Measurements from ENCODE around the gene LSAMP. TPM values are rescaled to one million over a fixed set of nuclear protein-coding genes. Genes with fewer than 3 reads are reported as not detected.

The LSAMP gene
- polyA plus RNA-seq, 1 experiment, result 2.7 TPM

DNA sequence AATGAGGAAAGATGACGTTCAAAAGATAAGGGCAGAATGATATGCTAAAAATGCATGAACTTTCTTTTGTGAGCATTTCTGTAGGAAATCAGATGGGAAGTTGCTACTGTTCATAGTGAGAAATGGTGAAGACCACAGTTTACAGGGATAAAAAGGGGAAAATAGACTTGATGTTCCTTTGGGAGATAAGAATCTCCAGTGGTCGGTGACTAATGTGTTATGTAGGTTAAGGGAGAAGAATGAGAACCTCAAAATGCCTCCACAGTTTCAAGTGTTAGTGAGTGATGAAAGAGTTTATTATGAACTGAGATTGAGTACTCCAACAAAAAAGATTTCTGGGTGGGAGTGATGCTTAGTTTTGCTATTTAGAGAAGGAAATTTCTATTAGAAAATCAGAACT, 247.2 kb downstream of the LSAMP start:
- CTCF ChIA-PET, result no interaction called here
- no peak for DNase-seq (ENCODE audit: low read depth)
- no peaks in the 10 kb centered on the region for H3K27me3 ChIP-seq (ENCODE audit: control insufficient read depth, insufficient read depth, low read length)
- no peak overlapping the region for H3K4me3 ChIP-seq (ENCODE audit: low read depth, low read length)
- H3K36me3 ChIP-seq (ENCODE audit: control insufficient read depth, insufficient read depth, low read length), result no peaks in the 10 kb centered on the region
- POLR2A ChIA-PET, result no interaction called here
- TF ChIP-seq, protein P1, sequence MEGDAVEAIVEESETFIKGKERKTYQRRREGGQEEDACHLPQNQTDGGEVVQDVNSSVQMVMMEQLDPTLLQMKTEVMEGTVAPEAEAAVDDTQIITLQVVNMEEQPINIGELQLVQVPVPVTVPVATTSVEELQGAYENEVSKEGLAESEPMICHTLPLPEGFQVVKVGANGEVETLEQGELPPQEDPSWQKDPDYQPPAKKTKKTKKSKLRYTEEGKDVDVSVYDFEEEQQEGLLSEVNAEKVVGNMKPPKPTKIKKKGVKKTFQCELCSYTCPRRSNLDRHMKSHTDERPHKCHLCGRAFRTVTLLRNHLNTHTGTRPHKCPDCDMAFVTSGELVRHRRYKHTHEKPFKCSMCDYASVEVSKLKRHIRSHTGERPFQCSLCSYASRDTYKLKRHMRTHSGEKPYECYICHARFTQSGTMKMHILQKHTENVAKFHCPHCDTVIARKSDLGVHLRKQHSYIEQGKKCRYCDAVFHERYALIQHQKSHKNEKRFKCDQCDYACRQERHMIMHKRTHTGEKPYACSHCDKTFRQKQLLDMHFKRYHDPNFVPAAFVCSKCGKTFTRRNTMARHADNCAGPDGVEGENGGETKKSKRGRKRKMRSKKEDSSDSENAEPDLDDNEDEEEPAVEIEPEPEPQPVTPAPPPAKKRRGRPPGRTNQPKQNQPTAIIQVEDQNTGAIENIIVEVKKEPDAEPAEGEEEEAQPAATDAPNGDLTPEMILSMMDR (IDR thresholded peaks at IDR 0.05; ENCODE audit: insufficient read depth, low read depth, low read length), result no peak

DNA sequence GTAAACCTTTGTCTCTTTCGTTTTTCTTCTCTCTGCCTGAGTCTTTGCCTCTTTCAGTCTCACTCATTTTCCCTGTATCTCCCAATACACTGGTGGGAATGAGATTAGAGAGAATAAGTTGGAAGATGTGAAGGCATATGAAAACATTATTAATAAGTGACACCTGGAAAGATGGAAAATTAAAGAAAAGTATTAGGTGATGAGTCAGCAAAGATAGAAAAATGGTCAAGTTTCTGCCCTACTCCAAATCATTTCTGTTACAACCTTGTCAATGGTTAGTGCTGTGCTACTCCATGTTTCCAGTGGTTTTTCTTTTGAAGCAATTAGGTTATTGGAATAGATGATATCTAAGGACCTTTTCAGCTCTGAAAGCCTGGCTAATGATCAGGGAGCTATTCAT, 252.8 kb downstream of the LSAMP start:
- POLR2A ChIA-PET, result no interaction called here
- TF ChIP-seq, protein P1 (IDR thresholded peaks at IDR 0.05; ENCODE audit: insufficient read depth, low read depth, low read length), result no peak
- CTCF ChIA-PET, result no interaction called here
- no peak for DNase-seq (ENCODE audit: low read depth)
- Histone ChIP-seq H3K36me3 (ENCODE audit: control insufficient read depth, insufficient read depth, low read length) (no peaks in the 10 kb centered on the region), H3K27me3 (ENCODE audit: control insufficient read depth, insufficient read depth, low read length) (no peaks in the 10 kb centered on the region), H3K4me3 (ENCODE audit: low read depth, low read length) (no peak overlapping the region)

DNA sequence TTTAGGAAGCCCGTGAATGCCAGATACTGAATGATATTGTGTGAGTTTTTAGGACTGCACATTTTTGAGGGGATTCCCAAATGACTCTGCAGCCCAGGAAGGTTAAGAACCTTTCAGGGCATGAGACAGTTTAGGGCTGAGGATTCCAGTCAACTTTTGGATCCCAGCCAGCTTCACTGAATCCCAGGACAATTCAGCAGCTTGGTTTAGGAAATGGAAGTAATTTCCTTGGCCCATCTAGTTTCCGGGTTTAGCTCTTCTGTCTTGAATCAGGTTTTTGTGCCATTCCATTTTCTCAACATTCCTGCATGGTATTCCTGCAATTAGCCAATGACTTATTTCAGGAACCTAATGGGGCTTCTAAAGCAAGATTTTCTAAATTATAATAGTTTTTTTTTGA, 253.9 kb downstream of the LSAMP start:
- H3K27me3 ChIP-seq (ENCODE audit: control insufficient read depth, insufficient read depth, low read length), result no peaks in the 10 kb centered on the region
- TF ChIP-seq, protein P1 (IDR thresholded peaks at IDR 0.05; ENCODE audit: insufficient read depth, low read depth, low read length), result no peak
- POLR2A ChIA-PET, result no interaction called here
- no peak for DNase-seq (ENCODE audit: low read depth)
- no peaks in the 10 kb centered on the region for H3K36me3 ChIP-seq (ENCODE audit: control insufficient read depth, insufficient read depth, low read length)
- CTCF ChIA-PET, result no interaction called here
- H3K4me3 ChIP-seq (ENCODE audit: low read depth, low read length), result no peak overlapping the region

DNA sequence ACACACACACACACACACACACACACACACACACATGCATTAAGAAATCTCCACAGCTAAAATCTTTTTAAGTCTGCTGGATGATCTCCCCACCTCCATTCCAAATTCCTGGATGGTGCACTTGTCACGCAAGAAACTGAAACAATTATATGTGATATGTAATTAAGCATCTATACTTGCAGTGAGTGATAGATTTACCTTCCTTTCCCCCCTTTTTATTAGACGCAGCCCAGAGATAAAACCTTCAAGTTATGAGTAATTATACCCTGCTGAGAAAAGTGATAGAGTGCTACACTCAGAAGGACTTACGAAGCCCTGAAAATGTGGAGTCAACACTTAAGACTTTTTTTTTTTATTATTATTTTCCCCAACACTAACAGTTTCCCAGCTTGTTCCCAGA, 255.2 kb downstream of the LSAMP start:
- no peak for DNase-seq (ENCODE audit: low read depth)
- ChIA-PET POLR2A (no interaction called here), CTCF (interaction anchor here (0.6 kb wide), 1 partner anchor 269 kb away, joined by 3 read pairs; no protein-coding TSS in a partner anchor)
- Histone ChIP-seq H3K36me3 (ENCODE audit: control insufficient read depth, insufficient read depth, low read length) (no peaks in the 10 kb centered on the region), H3K4me3 (ENCODE audit: low read depth, low read length) (no peak overlapping the region), H3K27me3 (ENCODE audit: control insufficient read depth, insufficient read depth, low read length) (no peaks in the 10 kb centered on the region)
- TF ChIP-seq, protein P1 (IDR thresholded peaks at IDR 0.05; ENCODE audit: insufficient read depth, low read depth, low read length), result no peak

DNA sequence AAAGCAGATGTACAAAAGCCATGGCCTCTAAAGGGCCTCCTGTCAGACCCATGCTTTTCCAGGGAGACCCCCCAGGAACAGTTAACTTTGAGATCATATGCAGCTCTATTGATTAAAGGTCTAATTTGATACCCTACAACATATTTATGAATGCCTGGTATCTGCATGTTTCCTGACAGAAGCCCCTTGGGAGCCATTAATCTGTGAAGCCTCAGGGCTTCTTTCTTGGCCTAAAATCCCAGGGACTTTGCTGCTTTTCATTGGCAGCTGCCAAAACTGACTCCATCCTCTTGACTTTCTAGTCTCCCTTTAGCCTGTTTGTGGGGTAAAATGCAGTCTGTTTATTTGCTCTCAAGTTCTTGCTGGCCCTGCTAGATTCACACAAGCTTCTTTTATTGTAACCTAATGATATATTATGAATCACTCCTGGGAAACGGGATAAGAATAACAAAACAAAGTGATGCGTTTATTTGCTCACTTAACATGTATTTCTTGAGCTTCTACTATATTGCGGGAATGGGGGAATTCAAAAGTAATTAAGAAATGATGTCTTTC, 257.0 kb downstream of the LSAMP start:
- POLR2A ChIA-PET, result no interaction called here

More for the DNA sequence above, 257.0 kb downstream of the LSAMP start:
- Histone ChIP-seq H3K36me3 (ENCODE audit: control insufficient read depth, insufficient read depth, low read length) (no peaks in the 10 kb centered on the region), H3K4me3 (ENCODE audit: low read depth, low read length) (no peak overlapping the region), H3K27me3 (ENCODE audit: control insufficient read depth, insufficient read depth, low read length) (no peaks in the 10 kb centered on the region)
- no peak for DNase-seq (ENCODE audit: low read depth)
- CTCF ChIA-PET, result no interaction called here
- TF ChIP-seq, protein P1 (IDR thresholded peaks at IDR 0.05; ENCODE audit: insufficient read depth, low read depth, low read length), result no peak
